GM12864 (cell line): ENCODE measurements around the gene ACVR2A.

Experiments used
- DNase-seq: peaks from one replicate; pipeline ENCODE4 v3.0.0-alpha.2; 2011; ENCODE audit warnings: low read depth
- H3K4me3 ChIP-seq: 2 replicates; pipeline ENCODE4 v1.5.1; 2011; ENCODE audit warnings: mild to moderate bottlenecking, low read depth, low read length, control low read depth
- CTCF ChIP-seq: IDR thresholded peaks from 2 replicates; pipeline ENCODE4 v1.5.1; 2011; ENCODE audit warnings: low read depth, mild to moderate bottlenecking, moderate library complexity, low read length, control low read depth, inconsistent platforms; ENCODE audit errors: missing control alignments

The ACVR2A gene

GRCh38 chr2:147937744-147938349, 93.0 kb downstream of the ACVR2A start:
- peak; percentile 73 for TF ChIP-seq CTCF
- no peak for DNase-seq
- no peak overlapping the region for H3K4me3 ChIP-seq

GRCh38 chr2:147939313-147939712, 94.5 kb downstream of the ACVR2A start:
- no peak for TF ChIP-seq CTCF

GRCh38 chr2:147945660-147946059, 100.8 kb downstream of the ACVR2A start:
- H3K4me3 ChIP-seq, result no peak overlapping the region
- DNase-seq, result no peak
- TF ChIP-seq CTCF, result no peak

More at GRCh38 chr2:147939313-147939712, 94.5 kb downstream of the ACVR2A start:
- DNase-seq, result no peak
- no peak overlapping the region for H3K4me3 ChIP-seq

GRCh38 chr2:147952118-147952517, 107.3 kb downstream of the ACVR2A start:
- H3K4me3 ChIP-seq, result no peak overlapping the region
- no peak for DNase-seq
- TF ChIP-seq CTCF, result no peak

- no peak for TF ChIP-seq CTCF
- H3K4me3 ChIP-seq, result no peak overlapping the region
- DNase-seq, result no peak
These were observed 123.7 kb downstream of the ACVR2A start for GRCh38 chr2:147968571-147968970.

GRCh38 chr2:147976102-147976501, 131.3 kb downstream of the ACVR2A start:
- TF ChIP-seq CTCF, result no peak
- no peak overlapping the region for H3K4me3 ChIP-seq
- DNase-seq, result no peak

- no peak for DNase-seq
- no peak for TF ChIP-seq CTCF
- no peak overlapping the region for H3K4me3 ChIP-seq
These were observed 132.8 kb downstream of the ACVR2A start for GRCh38 chr2:147977679-147978078.
